ENCODE measurements around the gene L3MBTL3.
"Not testable (repeated sequence)": the region's sequence is repeated elsewhere in the genome, so short reads cannot be mapped to it uniquely, and the experiment has no call there.

L3MBTL3 gene

DNA sequence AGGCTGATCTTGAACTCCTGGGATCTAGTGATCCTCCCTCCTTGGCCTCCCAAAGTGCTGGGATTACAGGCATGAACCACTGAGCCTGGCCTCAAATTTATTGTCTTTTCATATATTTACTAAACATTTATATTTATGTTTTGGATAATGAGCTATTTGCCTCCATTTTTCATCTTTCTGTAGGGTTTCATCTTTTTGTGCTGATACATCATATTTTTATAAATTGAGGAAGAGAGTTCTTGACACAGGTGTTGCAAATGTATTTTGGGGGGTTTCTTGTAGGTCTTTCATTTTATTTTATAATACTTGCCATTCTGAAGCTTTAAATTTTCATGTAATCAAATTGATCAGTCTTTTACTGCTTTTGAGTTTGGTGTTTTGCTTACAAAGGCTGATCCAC is 72.4 kb downstream of the L3MBTL3 start:
- no peak for DNase-seq

DNA sequence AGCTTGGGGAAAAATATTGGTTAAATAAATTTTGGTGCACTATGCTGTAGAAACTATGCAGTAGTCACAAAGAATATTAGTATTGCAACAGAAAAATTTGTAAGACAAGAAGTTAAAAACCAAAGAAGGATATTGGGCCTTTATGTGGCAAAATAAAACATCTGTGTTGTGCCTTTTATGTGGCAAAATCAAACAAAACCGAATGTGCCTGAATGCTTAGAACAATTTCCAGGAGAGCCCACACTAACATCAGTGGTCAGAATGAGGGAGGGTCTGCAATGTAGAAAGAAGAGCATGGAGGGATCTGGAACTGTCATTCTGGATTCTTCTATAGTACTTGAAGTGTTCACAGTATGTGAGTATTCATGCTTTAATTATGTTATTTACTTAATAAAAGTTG is 75.2 kb downstream of the L3MBTL3 start:
- DNase-seq = no peak

DNA sequence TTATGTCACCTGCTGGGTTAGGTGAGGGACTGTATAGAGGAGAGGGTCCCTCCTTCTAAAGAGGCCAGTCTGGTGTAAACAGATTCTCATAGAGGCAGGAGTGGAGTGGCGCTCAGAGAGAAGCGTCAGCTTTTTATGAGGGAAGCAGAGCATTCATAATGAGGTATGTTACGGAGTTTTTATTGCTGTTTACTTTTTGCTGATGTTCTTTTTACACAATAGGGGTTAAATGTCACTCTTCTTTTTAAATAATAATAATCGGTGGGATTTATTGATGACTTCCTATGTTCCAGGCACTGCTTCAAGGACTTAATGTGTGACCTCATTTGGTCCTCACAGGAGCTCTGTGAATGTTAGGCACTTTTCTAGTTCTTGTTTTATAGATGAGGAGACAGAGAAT is 79.9 kb downstream of the L3MBTL3 start:
- no peak for DNase-seq

DNA sequence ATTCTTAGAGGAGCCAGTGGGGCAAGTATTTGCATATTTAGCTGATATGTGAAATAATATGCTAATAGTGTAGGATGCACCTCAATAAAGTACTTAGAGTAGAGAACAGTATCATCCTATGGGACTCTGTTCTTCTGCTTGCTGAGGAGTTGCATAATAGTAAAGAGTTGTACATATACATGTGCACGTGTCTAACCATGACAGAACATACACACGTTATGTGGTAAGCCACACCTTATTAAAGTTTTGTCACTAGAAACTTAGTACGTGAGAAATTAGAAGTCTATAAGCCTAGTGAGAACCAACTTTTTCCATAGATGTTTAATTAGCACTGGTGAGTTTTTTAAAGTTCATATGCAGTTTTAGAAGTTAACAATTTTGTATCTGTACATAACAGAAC is 80.7 kb downstream of the L3MBTL3 start:
- DNase-seq = no peak

DNA sequence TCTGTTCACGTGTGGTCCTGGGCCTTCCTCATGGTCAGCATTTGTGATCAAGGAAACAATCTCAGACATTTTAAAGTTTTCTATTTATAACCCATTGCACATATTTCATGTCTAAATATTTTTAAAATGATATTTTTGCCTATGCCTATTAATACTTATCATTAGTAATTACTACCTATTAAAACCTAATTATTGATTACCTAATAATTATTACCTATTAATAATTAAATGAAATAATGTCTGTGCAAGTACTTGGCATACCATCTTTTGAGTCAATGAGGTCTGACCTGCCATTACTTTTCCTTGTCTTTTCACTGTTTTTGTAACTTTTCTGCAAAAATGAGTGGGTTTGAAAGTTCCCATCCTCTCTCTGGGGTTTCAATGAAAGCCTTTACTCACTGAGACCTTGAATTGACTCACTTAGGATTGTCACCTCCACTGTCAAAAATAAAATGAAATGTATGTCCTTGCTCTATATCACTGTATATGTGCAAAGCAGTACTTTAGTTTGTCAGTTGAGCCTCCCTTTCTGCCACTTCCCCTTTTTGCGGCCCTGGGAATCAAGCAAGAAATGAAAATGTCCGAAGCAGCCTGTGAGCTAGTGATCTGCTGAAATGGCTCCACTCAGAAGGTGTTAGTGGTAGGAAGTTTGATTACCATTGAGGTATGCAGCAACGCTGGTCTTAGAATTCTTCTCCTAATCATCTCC is 87.8 kb downstream of the L3MBTL3 start:
- DNase-seq = no peak

DNA sequence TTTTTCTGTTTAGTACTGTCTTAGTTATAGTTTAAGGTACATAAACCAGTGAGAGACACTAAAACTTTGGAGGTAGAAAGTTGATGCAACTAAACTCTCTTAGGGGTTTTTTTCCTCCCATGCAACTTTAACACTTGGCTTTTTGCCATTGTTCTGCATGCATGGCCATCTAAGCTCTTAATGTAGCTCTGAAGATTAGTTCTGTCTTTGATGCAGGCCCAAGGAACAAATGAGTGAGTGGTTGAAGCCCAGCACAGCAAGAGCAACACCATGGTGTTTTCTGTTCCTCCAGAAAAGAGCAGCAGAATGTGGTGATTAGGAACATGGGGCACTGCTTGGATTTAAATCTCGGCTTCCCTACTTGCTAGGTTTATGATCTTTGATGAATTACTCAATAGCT is 89.3 kb downstream of the L3MBTL3 start:
- no peak for DNase-seq

DNA sequence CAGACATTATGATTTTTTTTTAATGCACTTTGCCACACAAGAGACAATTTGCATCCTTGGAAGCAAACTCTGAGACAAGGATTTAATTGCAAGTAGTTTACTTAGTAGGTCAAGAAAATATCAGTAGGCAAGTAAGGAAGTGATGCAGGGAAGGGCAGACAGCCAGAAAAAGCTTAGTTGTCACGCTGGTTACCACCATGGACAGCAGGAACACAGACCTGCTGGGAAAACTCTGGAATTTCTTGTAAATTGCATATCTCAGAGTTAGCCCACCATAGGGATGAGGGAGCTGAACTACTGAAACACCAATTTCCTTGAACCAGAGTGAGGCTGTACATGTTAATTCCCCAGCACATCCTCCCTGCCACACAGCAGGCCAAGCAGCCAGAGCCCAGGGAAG is 92.7 kb downstream of the L3MBTL3 start:
- no peak for DNase-seq

DNA sequence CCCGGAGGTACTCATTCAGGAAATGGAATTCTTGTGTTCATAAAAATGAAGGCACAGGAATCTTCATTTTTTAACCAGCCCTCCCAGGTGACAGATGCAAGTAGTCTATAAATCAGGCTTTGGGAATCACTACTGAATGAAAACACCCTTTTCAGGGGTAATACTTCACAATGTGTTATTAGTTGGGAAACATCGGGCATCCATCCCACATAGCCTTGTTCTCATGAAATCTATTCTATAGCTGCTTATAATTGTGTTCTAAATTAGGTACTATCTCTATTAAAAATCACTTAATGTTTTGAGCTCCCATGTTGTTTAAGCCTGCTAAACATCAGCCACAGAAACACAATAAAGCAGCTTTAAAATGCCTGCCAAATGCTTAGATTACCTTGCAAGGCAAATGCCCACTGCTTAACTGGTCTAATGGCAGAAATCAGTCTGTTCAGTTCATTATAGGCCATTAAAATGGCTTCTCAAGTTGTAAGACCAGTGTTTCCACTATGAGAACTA is 94.9 kb downstream of the L3MBTL3 start:
- DNase-seq = no peak

DNA sequence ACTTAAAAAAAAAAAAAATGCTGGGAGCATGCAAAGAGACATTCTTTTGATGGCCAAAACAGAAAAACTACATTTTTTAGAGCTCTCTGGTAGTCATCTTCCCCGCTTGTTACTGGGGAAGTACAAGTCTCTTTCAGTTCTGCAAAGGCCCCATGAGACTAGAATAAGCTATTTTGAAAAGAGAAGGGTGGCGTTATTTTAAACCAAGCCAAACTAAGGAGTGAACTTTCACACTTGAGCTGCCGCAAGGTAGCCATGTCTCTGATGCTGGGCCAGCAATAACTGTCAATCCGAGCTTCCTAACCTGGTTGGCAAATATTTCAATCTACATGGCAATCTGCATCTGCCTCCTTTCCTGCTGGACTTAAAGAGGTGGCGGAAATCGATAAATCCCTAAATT is 96.7 kb downstream of the L3MBTL3 start:
- no peak for DNase-seq

DNA sequence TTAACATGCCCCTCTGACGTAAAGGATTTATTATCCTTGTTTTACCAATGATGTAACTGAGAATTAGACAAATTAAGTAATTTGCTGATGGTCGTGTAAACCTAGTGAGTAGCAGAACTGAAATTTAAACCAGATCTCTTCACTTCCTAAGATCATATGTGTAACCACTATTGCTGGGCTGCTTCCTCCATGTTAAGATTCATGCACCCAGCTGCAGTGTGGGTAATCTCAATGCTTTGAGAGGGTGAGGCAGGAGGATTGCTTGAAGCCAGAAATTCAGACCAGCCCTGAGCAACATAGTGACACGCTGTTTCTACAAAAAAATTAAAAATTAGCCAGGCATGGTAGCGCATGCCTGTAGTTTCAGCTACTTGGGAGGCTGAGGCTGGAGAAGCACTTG is 97.9 kb downstream of the L3MBTL3 start:
- no peak for DNase-seq

DNA sequence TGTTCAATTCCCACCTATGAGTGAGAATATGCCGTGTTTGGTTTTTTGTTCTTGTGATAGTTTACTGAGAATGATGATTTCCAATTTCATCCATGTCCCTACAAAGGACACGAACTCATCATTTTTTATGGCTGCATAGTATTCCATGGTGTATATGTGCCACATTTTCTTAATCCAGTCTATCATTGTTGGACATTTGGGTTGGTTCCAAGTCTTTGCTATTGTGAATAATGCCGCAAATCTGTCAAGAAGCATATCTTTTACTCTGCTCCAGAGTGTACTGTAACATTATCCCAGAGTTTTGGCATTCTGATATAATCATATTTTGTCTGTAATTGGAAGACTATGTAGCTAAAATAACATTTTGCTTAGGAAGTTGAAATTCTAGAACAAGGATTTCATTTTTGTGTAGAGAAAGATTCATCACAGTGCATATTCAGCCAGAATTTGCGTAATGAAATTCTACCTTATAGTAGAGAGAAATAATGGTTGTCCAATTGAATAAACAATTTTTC is 98.9 kb downstream of the L3MBTL3 start:
- not testable (repeated sequence) for DNase-seq

DNA sequence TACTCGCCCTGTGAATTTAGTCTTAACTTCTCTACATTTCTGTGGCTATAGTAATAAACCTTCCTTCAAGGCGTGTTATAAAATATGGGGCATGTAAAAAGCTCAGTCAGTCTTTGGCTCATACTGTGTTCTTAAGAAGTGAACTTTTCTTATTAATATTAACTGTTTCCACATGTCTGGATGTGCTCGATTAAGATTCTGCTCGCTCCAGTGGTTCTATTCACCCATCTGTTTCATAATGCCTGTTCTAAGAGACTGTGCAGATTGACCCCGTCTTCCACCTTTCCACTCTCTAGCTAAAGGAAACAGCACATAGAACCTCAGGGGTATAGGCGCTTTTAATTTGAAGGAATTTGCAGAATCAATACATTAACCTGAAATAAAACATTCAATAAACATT is 99.9 kb downstream of the L3MBTL3 start:
- no peak for DNase-seq

DNA sequence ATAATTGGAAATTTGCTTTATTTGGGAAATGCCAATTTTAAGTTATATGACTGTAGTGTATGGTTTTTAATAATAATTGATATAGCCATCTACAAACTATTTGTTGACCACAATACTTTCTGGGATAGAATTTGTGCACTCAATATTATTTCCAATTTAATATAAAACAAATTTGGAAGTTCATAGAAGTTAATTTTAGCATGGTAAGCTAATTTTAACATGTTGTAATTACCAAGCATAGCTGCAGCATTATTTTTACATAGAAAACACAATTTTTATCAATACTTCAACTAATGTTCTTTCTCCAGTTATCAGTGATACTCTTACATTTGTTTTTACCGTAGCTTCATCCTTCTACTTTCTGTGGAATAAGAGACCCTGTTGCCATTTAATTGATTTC is 100.8 kb downstream of the L3MBTL3 start:
- DNase-seq = no peak

DNA sequence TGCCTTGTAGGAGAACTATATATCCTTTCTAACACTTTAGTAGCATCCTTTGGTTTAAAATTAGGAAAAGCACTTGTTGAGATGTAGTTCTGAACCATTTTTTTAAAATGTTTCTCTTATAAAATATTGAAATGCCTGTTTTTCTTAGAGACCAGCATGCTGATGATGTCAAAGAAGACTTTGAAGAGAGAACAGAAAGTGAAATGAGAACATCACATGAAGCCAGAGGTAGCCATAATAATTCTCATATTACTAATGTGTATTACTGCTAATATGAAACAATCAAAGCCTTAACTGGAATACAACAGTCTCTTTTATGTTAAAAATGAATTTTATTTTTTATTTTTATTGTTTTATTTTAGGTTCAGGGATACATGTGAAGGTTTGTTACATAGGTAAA is 102.3 kb downstream of the L3MBTL3 start:
- DNase-seq = no peak

DNA sequence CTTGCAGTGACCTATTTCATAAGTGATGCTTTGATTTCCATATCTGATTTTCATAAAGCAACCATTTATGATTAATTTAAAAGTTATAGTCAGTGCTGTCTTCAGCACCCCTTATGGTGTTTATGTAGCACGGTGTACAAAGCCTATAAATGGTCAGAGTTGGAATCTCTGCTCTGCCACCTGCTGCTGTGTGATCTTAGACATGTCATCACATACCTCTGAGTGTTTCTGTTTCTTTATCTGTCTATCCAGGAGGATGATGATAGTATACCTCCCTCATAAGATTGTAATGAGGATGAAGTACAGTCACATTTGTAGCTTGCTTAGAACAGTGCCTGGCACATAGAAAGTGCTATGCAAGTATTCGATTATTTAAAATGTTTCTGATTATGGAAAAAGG is 103.9 kb downstream of the L3MBTL3 start:
- DNase-seq = no peak

DNA sequence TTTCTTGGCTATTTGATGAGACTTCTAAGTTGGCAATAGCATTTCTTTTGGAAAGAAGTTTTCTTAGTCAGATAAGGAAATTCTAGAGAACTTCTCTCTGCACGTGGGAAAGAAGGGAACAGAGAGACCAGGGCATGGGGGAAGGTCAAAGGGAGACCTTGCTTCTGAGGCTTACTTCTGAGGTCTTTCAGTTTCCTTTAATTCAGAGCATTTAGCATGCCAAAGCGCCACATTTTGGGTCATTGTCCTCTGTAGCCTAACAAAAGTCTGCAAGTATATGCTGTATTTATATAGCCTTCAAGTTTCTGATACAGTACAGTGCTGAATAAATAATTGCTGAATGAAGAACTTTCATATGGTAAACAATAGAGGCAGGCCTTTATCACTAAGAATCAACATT is 108.8 kb downstream of the L3MBTL3 start:
- no peak for DNase-seq

DNA sequence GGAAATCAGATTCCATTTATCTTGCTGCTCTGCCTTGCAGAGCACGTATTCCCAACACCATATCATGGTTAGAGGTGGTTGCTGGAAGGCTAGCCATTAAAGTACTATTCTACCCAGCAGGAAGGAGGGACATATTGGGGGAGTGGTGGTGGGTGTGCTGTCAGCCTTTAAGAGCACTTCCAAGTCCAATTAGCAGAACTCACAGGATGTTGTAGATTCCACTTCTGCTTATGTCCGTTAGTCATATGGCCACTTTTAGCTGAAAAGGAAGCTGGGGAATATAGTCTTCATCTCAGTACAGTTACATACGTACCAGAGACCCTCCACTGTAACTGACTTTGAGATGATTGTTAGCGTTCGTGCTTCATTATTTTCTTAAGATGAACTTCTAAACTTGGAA is 109.9 kb downstream of the L3MBTL3 start:
- DNase-seq = no peak

DNA sequence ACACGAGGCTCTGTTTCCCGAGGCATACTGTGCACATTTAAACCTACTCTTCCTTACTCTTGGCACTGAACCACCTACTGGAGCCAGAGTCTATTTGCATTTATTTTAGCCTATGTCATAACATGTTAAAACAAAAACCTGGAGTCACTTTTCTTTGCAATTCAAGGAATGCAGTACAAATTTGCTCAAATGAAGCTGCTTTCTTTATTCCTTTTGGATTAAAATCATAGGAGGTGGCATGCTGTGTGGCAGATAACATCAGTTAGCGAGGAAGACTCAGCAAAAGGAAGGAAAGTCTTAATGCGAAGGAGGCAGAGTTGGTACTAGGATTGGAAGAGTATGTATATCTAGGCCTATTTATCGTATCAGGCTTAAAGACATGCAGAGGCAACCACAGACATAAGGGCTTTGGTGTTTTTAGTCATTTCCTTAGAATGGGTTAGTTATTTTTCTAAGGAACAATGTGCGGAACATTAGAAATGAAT is 111.4 kb downstream of the L3MBTL3 start:
- no peak for DNase-seq

DNA sequence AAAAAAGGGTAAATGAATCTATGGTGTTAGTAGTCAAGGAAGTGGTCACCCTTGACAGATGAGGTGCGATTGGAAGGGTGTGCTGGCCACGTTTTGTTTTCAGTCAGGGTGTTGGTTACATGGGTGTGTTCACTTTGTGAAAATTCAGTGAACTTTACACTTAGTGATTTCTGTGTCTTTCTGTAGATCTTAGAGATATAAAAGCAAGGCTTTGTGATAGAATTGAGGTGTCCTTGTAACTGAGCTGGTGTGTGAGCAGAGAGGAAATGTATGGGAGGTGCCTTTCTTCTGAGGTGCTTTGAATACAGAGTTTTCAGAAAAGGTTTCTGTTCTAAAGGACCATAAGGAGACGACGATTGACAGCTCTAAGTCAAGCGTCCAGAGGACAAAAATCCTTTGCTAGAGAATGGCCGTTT is 113.9 kb downstream of the L3MBTL3 start:
- no peak for DNase-seq

DNA sequence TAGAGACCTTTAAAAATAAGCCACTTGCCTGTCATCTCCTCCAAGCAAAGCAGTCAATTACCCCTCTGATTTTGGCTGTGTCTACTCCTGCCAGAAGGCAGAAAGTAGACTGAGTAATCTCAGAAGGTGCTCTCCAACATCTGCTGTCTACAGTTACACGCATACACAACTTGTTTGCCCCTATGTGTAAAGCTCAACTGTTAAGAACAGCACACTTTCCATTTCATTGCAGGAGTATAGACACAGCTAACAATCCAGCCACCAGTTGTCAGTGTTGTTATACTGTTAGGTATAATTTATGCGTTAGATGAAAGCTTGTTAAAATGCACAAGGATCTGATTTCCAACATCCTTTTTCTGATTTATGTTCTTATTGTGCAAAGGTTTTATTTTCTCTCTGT is 116.2 kb downstream of the L3MBTL3 start:
- DNase-seq = no peak

DNA sequence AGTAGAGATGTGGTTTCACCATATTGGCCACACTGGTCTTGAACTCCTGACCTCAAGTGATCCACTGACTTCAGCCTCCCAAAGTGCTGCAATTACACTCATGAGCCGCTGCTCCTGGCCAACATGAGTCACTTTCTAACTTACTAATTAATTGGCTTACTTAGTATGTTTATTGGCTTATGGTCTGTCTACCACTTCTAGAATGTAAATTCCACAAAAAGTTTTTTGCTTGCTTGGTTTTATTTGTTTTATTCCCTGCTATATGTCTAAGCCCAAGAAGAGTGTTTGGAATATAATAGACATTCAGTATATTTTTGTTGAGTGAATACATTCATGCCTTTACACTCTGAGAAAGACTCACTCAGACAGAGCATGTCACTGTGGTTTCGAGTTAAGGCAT is 118.4 kb downstream of the L3MBTL3 start:
- no peak for DNase-seq

DNA sequence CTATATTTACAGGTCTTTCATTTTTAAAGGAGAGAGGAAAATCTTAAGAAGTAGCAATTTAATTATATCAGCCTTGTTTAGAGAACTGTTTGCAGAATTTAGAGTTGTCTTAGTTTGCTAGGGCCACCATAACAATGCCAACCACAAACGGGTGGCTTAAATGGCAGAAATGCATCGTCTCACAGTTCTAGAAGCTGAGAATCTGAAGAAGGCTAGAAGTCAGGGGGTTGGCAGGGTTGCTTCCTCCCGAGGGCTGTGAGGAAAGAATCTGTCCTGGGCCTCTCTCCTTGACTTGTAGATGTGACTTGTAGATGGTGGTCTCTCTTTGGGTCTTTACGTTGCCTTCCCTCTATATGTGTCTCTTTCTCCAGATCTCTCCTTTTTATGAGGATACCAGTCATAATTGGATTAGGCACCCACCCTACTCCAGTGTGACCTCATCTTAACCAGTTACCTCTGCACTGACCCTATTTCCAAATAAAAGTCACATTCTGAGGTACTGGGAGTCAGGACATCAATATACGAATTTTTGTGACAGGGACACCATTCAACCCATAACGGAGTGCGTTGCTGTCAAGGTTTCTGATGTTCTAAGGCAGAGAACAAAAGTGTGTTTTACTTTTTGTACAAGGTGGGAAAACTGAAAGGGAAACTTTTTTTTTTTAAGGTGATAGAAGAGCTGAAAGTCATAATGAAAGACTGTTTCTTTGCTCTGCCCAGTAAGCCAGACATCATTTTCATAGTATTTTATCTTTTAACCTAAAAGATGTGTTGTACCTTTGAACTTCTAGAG is 119.9 kb downstream of the L3MBTL3 start:
- no peak for DNase-seq

DNA sequence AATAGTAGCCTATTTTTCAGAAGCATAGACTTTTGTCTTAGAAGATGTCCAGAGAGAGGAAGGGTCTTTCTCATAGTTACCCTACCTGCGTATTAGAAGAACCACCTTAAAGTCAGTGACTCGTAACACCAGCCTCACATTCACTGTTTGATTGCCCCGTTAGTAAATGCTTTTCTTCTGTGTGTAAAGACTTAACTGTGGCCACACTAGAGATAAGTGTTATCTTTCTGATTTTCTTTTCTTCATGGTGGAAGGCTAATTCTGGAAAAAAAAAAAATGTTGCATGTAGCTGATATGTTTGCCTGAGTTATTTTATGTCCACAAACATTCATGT is 120.5 kb downstream of the L3MBTL3 start:
- DNase-seq = no peak

DNA sequence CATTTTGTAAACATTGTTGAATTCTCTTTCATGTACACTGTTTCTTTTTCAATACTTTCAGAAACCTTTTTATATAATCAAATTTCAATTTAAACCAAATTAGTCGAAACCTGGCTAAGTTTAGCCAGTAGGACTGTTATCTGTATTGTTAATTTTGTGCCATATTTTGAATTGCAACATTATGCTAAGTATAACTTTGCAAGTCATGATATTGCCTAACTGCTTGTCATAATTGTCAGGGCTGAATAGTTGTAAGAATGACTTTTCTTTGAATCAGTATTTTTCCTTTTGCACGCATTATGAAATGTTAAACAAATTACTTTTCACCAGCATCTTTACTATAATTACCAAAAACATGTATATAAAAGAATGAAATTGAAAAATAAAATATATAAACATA is 121.7 kb downstream of the L3MBTL3 start:
- no peak for DNase-seq

Measured in left hindlimb (tissue), 1 donor.